ENCODE results near the gene JTB. TPM values are rescaled to one million over a fixed set of nuclear protein-coding genes. Genes with fewer than 3 reads are reported as not detected.

The JTB gene
- total RNA-seq, 3 donors from 2014 or later (not counting 1 experiment from before 2014, with no cell fraction given), result 96.9 to 107 (median 101) TPM

GRCh38 chr1:153967107-153967999 lies 10.1 kb downstream of the JTB start, which contains the start of gene CREB3L4:
Gene CREB3L4 (plus strand): TSS chr1:153967902. CDS start chr1:153968526, 624 bp downstream.
- Histone ChIP-seq H3K27ac (ENCODE audit: low read length) (peak within 1 kb of the TSS; percentile 96), H3K27me3 (ENCODE audit: control insufficient read depth, insufficient read depth, low read length) (no peaks in the 10 kb centered on the region), H3K4me3 (ENCODE audit: low read length) (peak within 1 kb of the TSS; percentile 93), H3K9me3 (ENCODE audit: control insufficient read depth, insufficient read depth, low read length) (no peaks in the 10 kb centered on the region), H3K36me3 (ENCODE audit: control insufficient read depth, insufficient read depth, low read length) (no peaks in the 10 kb centered on the region), H3K4me1 (ENCODE audit: control insufficient read depth, insufficient read depth, low read length) (peaks cover 47% of the 10 kb centered on the region)
- intact Hi-C loops (cut with micrococcal nuclease), result loop anchor here (1.0 to 10.0 kb wide), 5 partner anchors 9 to 257 kb away; partner anchors contain the start of genes CRTC2, GATAD2B, JTB and RPS27
- peaks cover 53 to 58% of the 10 kb centered on the region in 2 donors for H3K4me1 Mint-ChIP-seq
- no peaks in the 10 kb centered on the region for H3K27me3 Mint-ChIP-seq (ENCODE audit: low read depth in 2 of 2)
- H3K36me3 Mint-ChIP-seq, result no peaks in the 10 kb centered on the region
- peak; percentile 36 for TF ChIP-seq CTCF (IDR thresholded peaks at IDR 0.05)
- H3K27ac Mint-ChIP-seq, result peak within 1 kb of the TSS; percentile 95 to 98
- peak; percentile 82 to 95 (median 87) for ATAC-seq
- no peaks in the 10 kb centered on the region for H3K9me3 Mint-ChIP-seq
- WGBS (ENCODE audit: insufficient coverage), result under 1% methylated on average over 60 of the region's 60 CpGs
- peak; percentile 77 to 95 for DNase-seq
- H3K4me3 Mint-ChIP-seq, result peak within 1 kb of the TSS; percentile 99

- H3K27me3 Mint-ChIP-seq (ENCODE audit: low read depth in 2 of 2), result no peaks in the 10 kb centered on the region
- Histone ChIP-seq H3K27ac (ENCODE audit: low read length) (peak overlapping the region; percentile 79), H3K27me3 (ENCODE audit: control insufficient read depth, insufficient read depth, low read length) (no peaks in the 10 kb centered on the region), H3K4me3 (ENCODE audit: low read length) (peak overlapping the region; percentile 91), H3K9me3 (ENCODE audit: control insufficient read depth, insufficient read depth, low read length) (no peaks in the 10 kb centered on the region), H3K4me1 (ENCODE audit: control insufficient read depth, insufficient read depth, low read length) (peaks cover 45% of the 10 kb centered on the region), H3K36me3 (ENCODE audit: control insufficient read depth, insufficient read depth, low read length) (peaks cover 6% of the 10 kb centered on the region)
- WGBS (ENCODE audit: insufficient coverage), result 4% methylated on average over 22 of the region's 22 CpGs
- TF ChIP-seq CTCF (IDR thresholded peaks at IDR 0.05), result no peak
- ATAC-seq, result no peak
- H3K27ac Mint-ChIP-seq, result peak overlapping the region; percentile 91 to 92
- intact Hi-C loops (cut with micrococcal nuclease), result loop anchor here (10.0 kb wide), 1 partner anchor 261 kb away; the partner anchor contains the start of gene UBAP2L
- no peaks in the 10 kb centered on the region for H3K36me3 Mint-ChIP-seq
- H3K4me1 Mint-ChIP-seq, result peaks cover 50 to 72% of the 10 kb centered on the region in 2 donors
- no peaks in the 10 kb centered on the region for H3K9me3 Mint-ChIP-seq
- DNase-seq, result no peak
- peak overlapping the region; percentile 89 for H3K4me3 Mint-ChIP-seq
Measured at GRCh38 chr1:153963850-153964331, 13.6 kb downstream of the JTB start.

- H3K36me3 ChIP-seq (ENCODE audit: control insufficient read depth, insufficient read depth, low read length), result peaks cover 6% of the 10 kb centered on the region
- H3K4me3 ChIP-seq (ENCODE audit: low read length), result peak within 1 kb of the TSS; percentile 91
- ATAC-seq (peak; percentile 55 to 69 (median 57)), DNase-seq (peak; percentile 92 to 97)
- peak within 1 kb of the TSS; percentile 91 to 92 for H3K27ac Mint-ChIP-seq
- no peaks in the 10 kb centered on the region for H3K36me3 Mint-ChIP-seq
- intact Hi-C loops (cut with micrococcal nuclease), result loop anchor here (10.0 kb wide), 1 partner anchor 262 kb away; the partner anchor contains the start of gene UBAP2L
- TF ChIP-seq CTCF (IDR thresholded peaks at IDR 0.05), result no peak
- peak within 1 kb of the TSS; percentile 79 for H3K27ac ChIP-seq (ENCODE audit: low read length)
- H3K27me3 Mint-ChIP-seq (ENCODE audit: low read depth in 2 of 2), result no peaks in the 10 kb centered on the region
- no peaks in the 10 kb centered on the region for H3K9me3 ChIP-seq (ENCODE audit: control insufficient read depth, insufficient read depth, low read length)
- WGBS (ENCODE audit: insufficient coverage), result 1% methylated on average over 54 of the region's 54 CpGs
- peaks cover 43% of the 10 kb centered on the region for H3K4me1 ChIP-seq (ENCODE audit: control insufficient read depth, insufficient read depth, low read length)
- peaks cover 51 to 72% of the 10 kb centered on the region in 2 donors for H3K4me1 Mint-ChIP-seq
- no peaks in the 10 kb centered on the region for H3K27me3 ChIP-seq (ENCODE audit: control insufficient read depth, insufficient read depth, low read length)
- peak within 1 kb of the TSS; percentile 89 for H3K4me3 Mint-ChIP-seq
- no peaks in the 10 kb centered on the region for H3K9me3 Mint-ChIP-seq
Measured at GRCh38 chr1:153963030-153963849, 14.2 kb downstream of the JTB start, which contains the start of gene SLC39A1. Gene SLC39A1 (minus strand): TSS chr1:153963537. CDS start chr1:153962715, 822 bp downstream.

All from natural killer cell (primary cell).